GM19099 (cell line): ENCODE results near the gene PCDHA12.
"Not testable (repeated sequence)": the region's sequence is repeated elsewhere in the genome, so short reads cannot be mapped to it uniquely, and the experiment has no call there.

Experiments
- POLR2A ChIP-seq: IDR thresholded peaks from 3 replicates; pipeline ENCODE4 v1.6.1; 2011; ENCODE audit warnings: low read depth; ENCODE audit not compliant: insufficient read length; ENCODE audit errors: extremely low read depth

PCDHA12 gene

GRCh38 chr5:140875085-140876065 lies at the start of gene PCDHA12:
Gene PCDHA12 (plus strand): TSS chr5:140875308. CDS start chr5:140875473, 165 bp downstream.
- no peak for TF ChIP-seq POLR2A

- no peak for TF ChIP-seq POLR2A
Observed at GRCh38 chr5:140827704-140828361, 47.3 kb upstream of the PCDHA12 start, which contains the start of gene PCDHA6. Gene PCDHA6 (plus strand): TSS chr5:140827960. CDS start chr5:140828092, 132 bp downstream.

- TF ChIP-seq POLR2A = no peak
Observed at GRCh38 chr5:140828362-140828737, 46.8 kb upstream of the PCDHA12 start.

GRCh38 chr5:140833993-140834392 lies 41.1 kb upstream of the PCDHA12 start, which contains the start of gene PCDHA7:
Gene PCDHA7 (plus strand): TSS chr5:140834269. CDS start chr5:140834384, 115 bp downstream.
- no peak for TF ChIP-seq POLR2A

- TF ChIP-seq POLR2A = no peak
Observed at GRCh38 chr5:140835622-140836510, 39.2 kb upstream of the PCDHA12 start.

GRCh38 chr5:140840978-140841962 lies 33.8 kb upstream of the PCDHA12 start, which contains the start of gene PCDHA8:
Gene PCDHA8 (plus strand): TSS chr5:140841187. CDS start chr5:140841322, 135 bp downstream.
- no peak for TF ChIP-seq POLR2A

- TF ChIP-seq POLR2A = no peak
Observed at GRCh38 chr5:140842798-140843733, 32.0 kb upstream of the PCDHA12 start.

- not testable (repeated sequence) for TF ChIP-seq POLR2A
Observed at GRCh38 chr5:140848139-140849102, 26.7 kb upstream of the PCDHA12 start, which contains the start of gene PCDHA9. Gene PCDHA9 (plus strand): TSS chr5:140848382. CDS start chr5:140848496, 114 bp downstream.

GRCh38 chr5:140855772-140856674 lies 19.1 kb upstream of the PCDHA12 start, which contains the start of gene PCDHA10:
Gene PCDHA10 (plus strand): TSS chr5:140855897. CDS start chr5:140856049, 152 bp downstream.
- TF ChIP-seq POLR2A = no peak
